Measurements from ENCODE around the gene PIBF1.
"Not testable (repeated sequence)": the region's sequence is repeated elsewhere in the genome, so short reads cannot be mapped to it uniquely, and the experiment has no call there.

Gene PIBF1

DNA sequence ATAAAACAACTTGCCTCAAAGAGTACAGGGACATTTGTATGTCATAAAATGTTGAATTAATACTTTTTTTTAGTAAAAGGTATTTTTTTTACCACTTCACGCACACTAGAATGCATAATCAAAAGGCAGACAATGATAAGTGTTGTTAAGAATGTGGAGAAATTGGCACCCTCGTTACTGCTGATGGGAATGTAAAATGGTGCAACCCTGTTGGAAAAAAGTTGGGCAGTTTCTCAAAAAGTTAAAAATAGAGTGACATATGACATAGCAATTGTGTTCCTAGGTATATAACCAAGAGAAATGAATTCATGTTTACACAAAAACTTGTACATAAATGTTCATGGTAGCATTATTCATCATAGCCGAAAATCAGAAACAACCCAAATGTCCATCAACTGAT, 109.5 kb downstream of the PIBF1 start:
- Histone ChIP-seq H3K27ac (ENCODE audit: low read depth in 2 of 2, low read length in 2 of 2) (no peak overlapping the region), H3K27me3 (ENCODE audit: control insufficient read depth in 2 of 2, insufficient read depth in 2 of 2, low read length in 2 of 2) (no peaks in the 10 kb centered on the region), H3K4me1 (ENCODE audit: control insufficient read depth in 2 of 2, insufficient read depth in 2 of 2, low read length in 2 of 2) (peaks cover 3 to 5% of the 10 kb centered on the region in 2 donors), H3K9ac (ENCODE audit: low read depth in 1 of 2, low read length in 2 of 2) (no peak overlapping the region), H3K9me3 (ENCODE audit: control insufficient read depth in 2 of 2, low read length in 2 of 2) (no peaks in the 10 kb centered on the region), H3K4me3 (ENCODE audit: low read length in 2 of 2) (no peak overlapping the region), H3K36me3 (ENCODE audit: control insufficient read depth in 2 of 2, insufficient read depth in 2 of 2, low read length in 2 of 2) (peaks cover 0 to 10% of the 10 kb centered on the region in 2 donors)

DNA sequence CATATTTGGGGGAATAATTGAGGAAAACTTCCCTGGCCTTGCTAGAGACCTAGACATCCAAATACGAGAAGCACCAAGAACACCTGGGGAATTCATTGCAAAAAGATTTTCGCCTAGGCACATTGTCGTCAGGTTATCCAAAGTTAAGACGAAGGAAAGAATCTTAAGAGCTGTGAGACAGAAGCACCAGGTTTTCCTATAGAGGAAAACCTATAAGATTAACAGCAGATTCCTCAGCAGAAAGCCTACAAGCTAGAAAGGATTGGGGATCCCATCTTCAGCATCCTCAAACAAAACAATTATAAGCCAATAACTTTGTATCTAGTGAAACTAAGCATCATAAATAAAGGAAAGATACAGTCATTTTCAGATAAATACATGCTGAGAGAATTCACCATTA, 114.9 kb downstream of the PIBF1 start:
- Histone ChIP-seq H3K4me1 (ENCODE audit: control insufficient read depth in 2 of 2, insufficient read depth in 2 of 2, low read length in 2 of 2) (no peaks in the 10 kb centered on the region), H3K27ac (ENCODE audit: low read depth in 2 of 2, low read length in 2 of 2) (no peak overlapping the region), H3K36me3 (ENCODE audit: control insufficient read depth in 2 of 2, insufficient read depth in 2 of 2, low read length in 2 of 2) (peaks cover 0 to 10% of the 10 kb centered on the region in 2 donors), H3K9me3 (ENCODE audit: control insufficient read depth in 2 of 2, low read length in 2 of 2) (no peaks in the 10 kb centered on the region), H3K4me3 (ENCODE audit: low read length in 2 of 2) (no peak overlapping the region), H3K9ac (ENCODE audit: low read depth in 1 of 2, low read length in 2 of 2) (no peak overlapping the region), H3K27me3 (ENCODE audit: control insufficient read depth in 2 of 2, insufficient read depth in 2 of 2, low read length in 2 of 2) (no peaks in the 10 kb centered on the region)

- H3K27ac ChIP-seq (ENCODE audit: low read depth in 2 of 2, low read length in 2 of 2); H3K36me3 ChIP-seq (ENCODE audit: control insufficient read depth in 2 of 2, insufficient read depth in 2 of 2, low read length in 2 of 2); H3K9me3 ChIP-seq (ENCODE audit: control insufficient read depth in 2 of 2, low read length in 2 of 2); H3K9ac ChIP-seq (ENCODE audit: low read depth in 1 of 2, low read length in 2 of 2); H3K4me3 ChIP-seq (ENCODE audit: low read length in 2 of 2); H3K4me1 ChIP-seq (ENCODE audit: control insufficient read depth in 2 of 2, insufficient read depth in 2 of 2, low read length in 2 of 2); H3K27me3 ChIP-seq (ENCODE audit: control insufficient read depth in 2 of 2, insufficient read depth in 2 of 2, low read length in 2 of 2): not testable (repeated sequence)
Measured at GRCh38 chr13:72901546-72901945, 119.6 kb downstream of the PIBF1 start.

- H3K36me3 ChIP-seq (ENCODE audit: control insufficient read depth in 2 of 2, insufficient read depth in 2 of 2, low read length in 2 of 2), result no peaks in the 10 kb centered on the region
- no peaks in the 10 kb centered on the region for H3K27me3 ChIP-seq (ENCODE audit: control insufficient read depth in 2 of 2, insufficient read depth in 2 of 2, low read length in 2 of 2)
- H3K9me3 ChIP-seq (ENCODE audit: control insufficient read depth in 2 of 2, low read length in 2 of 2), result no peaks in the 10 kb centered on the region
- peaks cover 0 to 6% of the 10 kb centered on the region in 2 donors for H3K4me1 ChIP-seq (ENCODE audit: control insufficient read depth in 2 of 2, insufficient read depth in 2 of 2, low read length in 2 of 2)
- no peak overlapping the region for H3K4me3 ChIP-seq (ENCODE audit: low read length in 2 of 2)
- H3K27ac ChIP-seq (ENCODE audit: low read depth in 2 of 2, low read length in 2 of 2), result no peak overlapping the region
- no peak overlapping the region for H3K9ac ChIP-seq (ENCODE audit: low read depth in 1 of 2, low read length in 2 of 2)
Measured at GRCh38 chr13:72908416-72908815, 126.5 kb downstream of the PIBF1 start.

- Histone ChIP-seq H3K27ac (ENCODE audit: low read depth in 2 of 2, low read length in 2 of 2) (no peak overlapping the region), H3K36me3 (ENCODE audit: control insufficient read depth in 2 of 2, insufficient read depth in 2 of 2, low read length in 2 of 2) (no peaks in the 10 kb centered on the region), H3K9ac (ENCODE audit: low read depth in 1 of 2, low read length in 2 of 2) (no peak overlapping the region), H3K27me3 (ENCODE audit: control insufficient read depth in 2 of 2, insufficient read depth in 2 of 2, low read length in 2 of 2) (no peaks in the 10 kb centered on the region), H3K9me3 (ENCODE audit: control insufficient read depth in 2 of 2, low read length in 2 of 2) (no peaks in the 10 kb centered on the region), H3K4me3 (ENCODE audit: low read length in 2 of 2) (no peak overlapping the region), H3K4me1 (ENCODE audit: control insufficient read depth in 2 of 2, insufficient read depth in 2 of 2, low read length in 2 of 2) (peaks cover 0 to 6% of the 10 kb centered on the region in 2 donors)
Measured at GRCh38 chr13:72911981-72912380, 130.0 kb downstream of the PIBF1 start.

DNA sequence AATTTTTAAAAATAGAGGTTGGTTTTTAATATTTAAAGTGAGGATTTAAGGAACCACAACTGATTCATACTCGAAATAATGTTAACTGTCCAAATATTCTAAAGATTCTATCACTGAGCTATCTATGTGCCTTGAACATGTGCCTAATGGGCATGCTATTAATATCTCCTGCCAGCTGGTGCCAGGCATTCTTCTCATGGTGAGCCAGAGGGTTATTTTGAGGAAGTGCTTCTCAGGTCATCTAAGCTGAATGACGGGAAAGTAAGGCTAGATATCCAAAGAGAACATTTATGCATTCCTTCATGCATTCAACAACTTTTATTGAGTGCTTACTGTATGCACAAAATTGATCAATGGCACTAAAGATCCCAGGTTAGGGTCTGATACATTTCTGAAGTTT, 138.2 kb downstream of the PIBF1 start:
- no peak overlapping the region for H3K4me3 ChIP-seq (ENCODE audit: low read length in 2 of 2)
- no peaks in the 10 kb centered on the region for H3K4me1 ChIP-seq (ENCODE audit: control insufficient read depth in 2 of 2, insufficient read depth in 2 of 2, low read length in 2 of 2)
- peaks cover 4 to 9% of the 10 kb centered on the region in 2 donors for H3K36me3 ChIP-seq (ENCODE audit: control insufficient read depth in 2 of 2, insufficient read depth in 2 of 2, low read length in 2 of 2)
- no peak overlapping the region for H3K9ac ChIP-seq (ENCODE audit: low read depth in 1 of 2, low read length in 2 of 2)
- H3K27ac ChIP-seq (ENCODE audit: low read depth in 2 of 2, low read length in 2 of 2), result no peak overlapping the region
- H3K27me3 ChIP-seq (ENCODE audit: control insufficient read depth in 2 of 2, insufficient read depth in 2 of 2, low read length in 2 of 2), result no peaks in the 10 kb centered on the region
- no peaks in the 10 kb centered on the region for H3K9me3 ChIP-seq (ENCODE audit: control insufficient read depth in 2 of 2, low read length in 2 of 2)

GRCh38 chr13:72931311-72931710, 149.4 kb downstream of the PIBF1 start:
- no peak overlapping the region for H3K27ac ChIP-seq (ENCODE audit: low read depth in 2 of 2, low read length in 2 of 2)
- no peaks in the 10 kb centered on the region for H3K4me1 ChIP-seq (ENCODE audit: control insufficient read depth in 2 of 2, insufficient read depth in 2 of 2, low read length in 2 of 2)
- H3K36me3 ChIP-seq (ENCODE audit: control insufficient read depth in 2 of 2, insufficient read depth in 2 of 2, low read length in 2 of 2), result peaks cover 6 to 8% of the 10 kb centered on the region in 2 donors
- H3K4me3 ChIP-seq (ENCODE audit: low read length in 2 of 2), result no peak overlapping the region
- no peak overlapping the region for H3K9ac ChIP-seq (ENCODE audit: low read depth in 1 of 2, low read length in 2 of 2)
- no peaks in the 10 kb centered on the region for H3K27me3 ChIP-seq (ENCODE audit: control insufficient read depth in 2 of 2, insufficient read depth in 2 of 2, low read length in 2 of 2)
- no peaks in the 10 kb centered on the region for H3K9me3 ChIP-seq (ENCODE audit: control insufficient read depth in 2 of 2, low read length in 2 of 2)

DNA sequence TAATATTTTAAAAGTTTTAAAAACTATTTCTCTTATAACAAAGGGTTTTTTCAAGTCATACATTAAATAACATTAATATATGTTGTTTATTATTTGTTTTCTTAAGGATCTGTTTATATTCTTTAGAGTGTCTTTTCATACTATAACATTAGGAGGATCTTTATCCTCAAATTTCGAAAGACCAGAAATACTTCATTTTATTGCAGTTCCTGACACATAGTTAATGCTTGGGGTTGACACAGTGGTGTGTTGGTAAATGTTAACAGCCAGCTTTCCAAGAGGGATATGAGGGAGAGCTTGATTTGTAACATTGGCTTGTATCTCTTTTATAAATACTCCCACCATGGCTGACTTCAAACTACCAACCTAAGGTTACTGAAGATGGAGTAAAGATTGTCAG, 150.3 kb downstream of the PIBF1 start:
- Histone ChIP-seq H3K9ac (ENCODE audit: low read depth in 1 of 2, low read length in 2 of 2) (no peak overlapping the region), H3K27me3 (ENCODE audit: control insufficient read depth in 2 of 2, insufficient read depth in 2 of 2, low read length in 2 of 2) (no peaks in the 10 kb centered on the region), H3K27ac (ENCODE audit: low read depth in 2 of 2, low read length in 2 of 2) (no peak overlapping the region), H3K4me3 (ENCODE audit: low read length in 2 of 2) (no peak overlapping the region), H3K9me3 (ENCODE audit: control insufficient read depth in 2 of 2, low read length in 2 of 2) (no peaks in the 10 kb centered on the region), H3K36me3 (ENCODE audit: control insufficient read depth in 2 of 2, insufficient read depth in 2 of 2, low read length in 2 of 2) (peaks cover 6 to 8% of the 10 kb centered on the region in 2 donors), H3K4me1 (ENCODE audit: control insufficient read depth in 2 of 2, insufficient read depth in 2 of 2, low read length in 2 of 2) (no peaks in the 10 kb centered on the region)

DNA sequence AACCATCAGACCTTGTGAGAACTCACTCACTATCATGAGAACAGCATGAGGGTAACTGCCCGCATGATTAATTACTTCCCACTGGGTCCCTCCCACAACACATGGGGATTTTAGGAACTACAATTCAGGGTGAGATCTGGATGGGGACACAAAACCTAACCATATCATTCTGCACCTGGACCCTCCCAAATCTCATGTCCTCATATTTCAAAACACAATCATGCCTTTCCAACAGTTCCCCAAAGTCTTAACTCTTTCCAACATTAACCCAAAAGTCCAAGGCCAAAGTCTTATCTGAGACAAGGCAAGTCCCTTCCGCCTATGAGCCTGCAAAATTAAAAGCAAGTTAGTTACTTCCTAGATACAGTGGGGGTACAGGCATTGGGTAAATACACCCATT, 164.3 kb downstream of the PIBF1 start:
- not testable (repeated sequence) for H3K27ac ChIP-seq (ENCODE audit: low read depth in 2 of 2, low read length in 2 of 2); H3K4me3 ChIP-seq (ENCODE audit: low read length in 2 of 2); H3K36me3 ChIP-seq (ENCODE audit: control insufficient read depth in 2 of 2, insufficient read depth in 2 of 2, low read length in 2 of 2); H3K27me3 ChIP-seq (ENCODE audit: control insufficient read depth in 2 of 2, insufficient read depth in 2 of 2, low read length in 2 of 2); H3K9ac ChIP-seq (ENCODE audit: low read depth in 1 of 2, low read length in 2 of 2); H3K4me1 ChIP-seq (ENCODE audit: control insufficient read depth in 2 of 2, insufficient read depth in 2 of 2, low read length in 2 of 2); H3K9me3 ChIP-seq (ENCODE audit: control insufficient read depth in 2 of 2, low read length in 2 of 2)

DNA sequence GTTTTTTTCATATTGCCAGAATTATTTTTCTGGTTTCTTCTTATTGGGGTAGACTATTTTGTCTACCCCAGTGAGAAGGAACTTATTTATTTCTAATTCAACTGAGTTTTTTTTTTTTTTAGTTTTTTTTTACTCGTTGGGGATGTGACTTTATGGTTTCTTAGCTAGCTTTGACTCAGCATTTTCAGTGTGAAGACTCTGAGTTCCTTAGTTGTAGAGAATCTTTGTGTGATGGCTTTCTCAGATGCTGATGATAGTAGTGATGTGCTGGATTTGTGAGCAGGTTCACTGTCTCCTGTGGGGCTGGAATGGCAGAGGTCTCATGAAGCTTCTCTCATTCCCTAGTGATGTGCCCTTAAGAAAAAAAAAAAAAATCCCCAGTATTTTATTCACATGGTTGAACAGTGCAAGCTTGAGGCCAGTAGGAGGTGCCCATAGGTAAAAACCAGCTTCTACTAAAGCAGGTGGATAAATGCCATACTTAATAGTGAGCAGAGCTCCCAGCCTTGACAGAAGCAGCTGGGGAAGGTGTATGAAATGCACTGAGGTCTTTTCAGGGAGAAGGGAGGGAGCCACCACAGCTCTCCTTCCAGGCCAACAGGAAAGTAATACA, 170.7 kb downstream of the PIBF1 start:
- Histone ChIP-seq H3K4me1 (ENCODE audit: control insufficient read depth in 2 of 2, insufficient read depth in 2 of 2, low read length in 2 of 2) (peaks cover 5 to 9% of the 10 kb centered on the region in 2 donors), H3K27ac (ENCODE audit: low read depth in 2 of 2, low read length in 2 of 2) (no peak overlapping the region), H3K9ac (ENCODE audit: low read depth in 1 of 2, low read length in 2 of 2) (no peak overlapping the region), H3K36me3 (ENCODE audit: control insufficient read depth in 2 of 2, insufficient read depth in 2 of 2, low read length in 2 of 2) (peaks cover 0 to 10% of the 10 kb centered on the region in 2 donors), H3K9me3 (ENCODE audit: control insufficient read depth in 2 of 2, low read length in 2 of 2) (no peaks in the 10 kb centered on the region), H3K4me3 (ENCODE audit: low read length in 2 of 2) (no peak overlapping the region), H3K27me3 (ENCODE audit: control insufficient read depth in 2 of 2, insufficient read depth in 2 of 2, low read length in 2 of 2) (no peaks in the 10 kb centered on the region)

All from mucosa of rectum (tissue), 2 donors.